Measurements from ENCODE around the gene DVL2. TPM values are rescaled to one million over a fixed set of nuclear protein-coding genes. Genes with fewer than 3 reads are reported as not detected.
A peak's percentile ranks its signal among the peaks of the same experiment; 100 is the strongest.

The DVL2 gene
- total and polyA plus RNA-seq, 2 of the 13 experiments (the other 11 are each of a cell fraction or from before 2014, with no cell fraction given), result 5.7 to 38.2 TPM

GRCh38 chr17:7219812-7220592 lies 14.3 kb downstream of the DVL2 start, which contains the start of the genes ACADVL and DLG4 (continued):
- TF ChIP-seq, protein P1, sequence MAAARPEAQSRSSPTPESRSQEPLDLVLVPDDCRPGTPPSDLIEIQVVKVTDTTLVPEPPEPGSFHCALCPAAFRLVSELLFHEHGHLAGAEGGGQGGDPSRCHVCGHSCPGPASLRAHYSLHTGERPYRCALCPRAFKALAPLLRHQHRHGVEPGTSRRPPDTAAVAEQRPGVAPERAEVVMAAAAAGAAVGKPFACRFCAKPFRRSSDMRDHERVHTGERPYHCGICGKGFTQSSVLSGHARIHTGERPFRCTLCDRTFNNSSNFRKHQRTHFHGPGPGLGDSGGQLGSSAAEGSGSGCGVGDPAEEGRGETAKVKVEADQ (CRISPR knock-in tag; IDR thresholded peaks at IDR 0.05; ENCODE audit: borderline replicate concordance), result peak; percentile 93
- TF ChIP-seq ZBTB21 (CRISPR knock-in tag; IDR thresholded peaks at IDR 0.05) (no peak), TAF15 (IDR thresholded peaks at IDR 0.05; ENCODE audit: low read depth, low read length, poor library complexity, severe bottlenecking) (no peak), RBM39 (IDR thresholded peaks at IDR 0.05; ENCODE audit: low read depth, low read length, poor library complexity, severe bottlenecking) (no peak), ZC3H13 (CRISPR knock-in tag; IDR thresholded peaks at IDR 0.05) (peak; percentile 94), ZNF552 (CRISPR knock-in tag; IDR thresholded peaks at IDR 0.05; ENCODE audit: borderline replicate concordance) (peak; percentile 68; the same call in 1 of the 2 replicates), FOXK1 (CRISPR knock-in tag; IDR thresholded peaks at IDR 0.05; ENCODE audit: borderline replicate concordance, low read depth) (no peak), NFIC (IDR thresholded peaks at IDR 0.05; ENCODE audit: low read length) (0 out of 2 replicates have a peak, but pooled peaks have one; percentile 24), SP1 (IDR thresholded peaks at IDR 0.05) (no peak), SP1 (CRISPR knock-in tag; IDR thresholded peaks at IDR 0.05) (peak; percentile 24; the same call in 1 of the 2 replicates), HNRNPL (IDR thresholded peaks at IDR 0.05; ENCODE audit: low read depth, low read length) (peak; percentile 67; the same call in 1 of the 2 replicates), ETV6 (CRISPR knock-in tag; conservative IDR thresholded peaks at IDR 0.05) (peak; percentile 76; the same call in 1 of the 2 replicates), ZMYM2 (CRISPR knock-in tag; IDR thresholded peaks at IDR 0.05) (no peak), ZNF572 (CRISPR knock-in tag; IDR thresholded peaks at IDR 0.05) (no peak), ZNF556 (CRISPR knock-in tag; IDR thresholded peaks at IDR 0.05; ENCODE audit: borderline replicate concordance) (0 out of 2 replicates have a peak, but pooled peaks have one; percentile 27), ISL2 (CRISPR knock-in tag; IDR thresholded peaks at IDR 0.05) (no peak; the same call in 1 of the 2 replicates), ARID5B (CRISPR knock-in tag; IDR thresholded peaks at IDR 0.05) (peak; percentile 7; the same call in 1 of the 2 replicates)

Measured in HepG2 (cell line).